IMR-90 (cell line): ENCODE measurements around the gene TBC1D22A. TPM values are rescaled to one million over a fixed set of nuclear protein-coding genes. Genes with fewer than 3 reads are reported as not detected.

Experiments used
- ATAC-seq: fragments of 200-7000 bp; cut with Tn5 transposase; 2 replicates; pipeline ENCODE4 v1.9.1; 2020; ENCODE audit warnings: low read depth, mild to moderate bottlenecking, moderate library complexity
- BruUV-seq: library from RNA; stranded (reverse); fragments of 400-500 nt; replicated peaks from 2 replicates; lab custom pipeline; 2021; lab: Mats Ljungman, UMichigan
- CTCF ChIA-PET: fragments of 300-600 bp; formaldehyde crosslinking; extraction: SDS; loops from one replicate; lab custom pipeline; 2021; ENCODE audit warnings: antibody characterized with exemption; lab: Yijun Ruan, JAX
- POLR2A ChIA-PET: fragments of 300-600 bp; sonication (Branson Sonifier 250); formaldehyde crosslinking; loops from one replicate; lab custom pipeline; 2022; ENCODE audit warnings: antibody characterized with exemption; ENCODE audit not compliant: unreplicated experiment; lab: Charles Lee
- DNase-seq: peaks from one replicate; pipeline ENCODE4 v3.0.0; 2013
- H2AFZ ChIP-seq: replicated peaks from 2 replicates; pipeline ENCODE3; 2013; ENCODE audit warnings: low read length, mild to moderate bottlenecking; ENCODE audit not compliant: poor library complexity
- H2AK5ac ChIP-seq: 2 replicates; pipeline ENCODE4 v1.6.1; 2013; ENCODE audit warnings: low read depth, low read length, inconsistent platforms
- H2AK9ac ChIP-seq: replicated peaks from 2 replicates; pipeline ENCODE3; 2013; ENCODE audit warnings: mild to moderate bottlenecking, low read depth, low read length, moderate library complexity; ENCODE audit not compliant: poor library complexity
- H2BK120ac ChIP-seq: 2 replicates; pipeline ENCODE4 v1.6.1; 2013; ENCODE audit warnings: low read depth, low read length, inconsistent platforms
- H2BK15ac ChIP-seq: 3 replicates; pipeline ENCODE4 v1.6.1; 2013; ENCODE audit warnings: low read depth, low read length, inconsistent platforms
- H2BK20ac ChIP-seq: 2 replicates; pipeline ENCODE4 v1.6.1; 2013; ENCODE audit warnings: low read depth, mild to moderate bottlenecking, inconsistent platforms, low read length, moderate library complexity
- H2BK5ac ChIP-seq: 2 replicates; pipeline ENCODE4 v1.6.1; 2013; ENCODE audit warnings: mild to moderate bottlenecking, low read depth, low read length, inconsistent platforms; ENCODE audit not compliant: poor library complexity, severe bottlenecking
- H3K14ac ChIP-seq: replicated peaks from 2 replicates; pipeline ENCODE4 v1.6.1; 2013; ENCODE audit warnings: low read depth, low read length, inconsistent platforms
- H3K18ac ChIP-seq: 2 replicates; pipeline ENCODE4 v1.6.1; 2013; ENCODE audit warnings: low read depth, low read length, control low read depth
- H3K23ac ChIP-seq: 2 replicates; pipeline ENCODE4 v1.6.1; 2013; ENCODE audit warnings: low read depth, low read length, inconsistent platforms
- H3K27ac ChIP-seq: 2 replicates; pipeline ENCODE4 v1.5.1; 2013; ENCODE audit warnings: mild to moderate bottlenecking, control low read depth, low read length; ENCODE audit not compliant: insufficient read depth
- H3K27me3 ChIP-seq: 2 replicates; pipeline ENCODE4 v1.6.1; 2013; ENCODE audit warnings: low read length; ENCODE audit not compliant: control insufficient read depth, insufficient read depth
- H3K36me3 ChIP-seq: 2 replicates; pipeline ENCODE4 v1.6.1; 2013; ENCODE audit warnings: low read length, mixed read lengths; ENCODE audit not compliant: control insufficient read depth, insufficient read depth
- H3K4ac ChIP-seq: 2 replicates; pipeline ENCODE4 v1.6.1; 2013; ENCODE audit warnings: low read depth, low read length, inconsistent platforms
- H3K4me1 ChIP-seq: 2 replicates; pipeline ENCODE4 v1.6.1; 2013; ENCODE audit warnings: low read length, mixed read lengths; ENCODE audit not compliant: control insufficient read depth, insufficient read depth
- H3K4me2 ChIP-seq: 2 replicates; pipeline ENCODE4 v1.6.1; 2013; ENCODE audit warnings: low read depth, mild to moderate bottlenecking, control low read depth, low read length, moderate library complexity
- H3K4me3 ChIP-seq: 2 replicates; pipeline ENCODE4 v1.5.1; 2013; ENCODE audit warnings: low read depth, mild to moderate bottlenecking, control low read depth, low read length, moderate library complexity; ENCODE audit not compliant: insufficient read depth
- H3K56ac ChIP-seq: 2 replicates; pipeline ENCODE4 v1.6.1; 2013; ENCODE audit warnings: low read length, inconsistent platforms; ENCODE audit not compliant: insufficient read depth; ENCODE audit errors: extremely low read depth
- H3K79me1 ChIP-seq, 2 experiments: 2 replicates each; pipeline ENCODE4 v1.6.1; 2013; ENCODE audit warnings: low read length in 2 of 2, inconsistent platforms in 1 of 2, low read depth in 1 of 2
- H3K9ac ChIP-seq: 2 replicates; pipeline ENCODE4 v1.6.1; 2013; ENCODE audit warnings: low read depth, low read length, control low read depth
- H3K9me1 ChIP-seq: 2 replicates; pipeline ENCODE4 v1.6.1; 2013; ENCODE audit warnings: low read length, inconsistent platforms; ENCODE audit not compliant: insufficient read depth
- H3K9me3 ChIP-seq: 2 replicates; pipeline ENCODE4 v1.6.1; 2013; ENCODE audit warnings: low read length; ENCODE audit not compliant: control insufficient read depth, insufficient read depth
- H4K20me1 ChIP-seq: 2 replicates; pipeline ENCODE4 v1.6.1; 2013; ENCODE audit warnings: low read length, inconsistent platforms; ENCODE audit not compliant: insufficient read depth
- H4K5ac ChIP-seq: 2 replicates; pipeline ENCODE4 v1.6.1; 2013; ENCODE audit warnings: mild to moderate bottlenecking, low read depth, low read length, control low read depth
- H4K8ac ChIP-seq, 2 experiments: 2 replicates each; pipeline ENCODE4 v1.6.1; 2013; ENCODE audit warnings: low read depth in 2 of 2, low read length in 2 of 2, control low read depth in 1 of 2, inconsistent platforms in 1 of 2
- H4K91ac ChIP-seq: 2 replicates; pipeline ENCODE4 v1.6.1; 2013; ENCODE audit warnings: low read depth, low read length, inconsistent platforms; ENCODE audit not compliant: insufficient read depth
- BHLHE40 ChIP-seq: fragments of 150-350 bp; IDR thresholded peaks from 2 replicates; pipeline ENCODE4 v1.6.1; 2016; ENCODE audit warnings: mild to moderate bottlenecking, low read depth, low read length
- WGBS, 2 experiments: methylation state at CpG; one replicate each; pipeline versions ENCODE4 v1.1.5 to v1.1.7; 2013; ENCODE audit warnings: missing lambda C conversion rate in 2 of 2; ENCODE audit not compliant: insufficient read length in 1 of 2; ENCODE audit errors: extremely low coverage in 2 of 2; 5-methylcytosine and 5-hydroxymethylcytosine counted together
- dilution Hi-C: fragments of 300-500 bp; cut with HindIII; formaldehyde crosslinking; loops from one replicate; pipeline ENCODE4 v1.14.3; 2018; ENCODE audit warnings: low sequenced_read_pairs; ENCODE audit not compliant: unreplicated experiment
- in situ Hi-C: fragments of 300-500 bp; cut with MboI; formaldehyde crosslinking; loops from 3 replicates; pipeline ENCODE4 v1.14.3; 2019; ENCODE audit warnings: low sequenced_read_pairs, inconsistent platforms, mixed read lengths
- intact Hi-C: fragments of 100-400 bp; cut with micrococcal nuclease; formaldehyde crosslinking; loops from 2 replicates; pipeline ENCODE4 v1.10.0; 2022
- polyA plus RNA-seq, 3 experiments: library from polyadenylated mRNA; depleted of rRNA; stranded (reverse); fragments of >200 nt; gene quantifications; 2 replicates each; pipeline ENCODE4 v1.2.3, GENCODE V29; 2012; ENCODE audit warnings: low replicate concordance in 1 of 3
- total RNA-seq: library from RNA; depleted of rRNA; stranded (reverse); fragments of >200 nt; gene quantifications from 2 replicates; pipeline ENCODE4 v1.2.3, GENCODE V29; 2012

The TBC1D22A gene
- total and polyA plus RNA-seq, 2 of the 4 experiments (the other 2 are of a cell fraction): 9.0 to 16.7 TPM

- Histone ChIP-seq H2BK120ac (no peak overlapping the region), H2BK20ac (no peak overlapping the region), H3K18ac (no peak overlapping the region), H3K23ac (no peak overlapping the region), H2AK9ac (no peak overlapping the region), H2AFZ (no peak overlapping the region), H3K9me3 (no peaks in the 10 kb centered on the region), H4K8ac (no peak overlapping the region), H2BK5ac (no peak overlapping the region), H3K4me2 (no peak overlapping the region), H3K36me3 (peaks cover 10% of the 10 kb centered on the region), H3K56ac (no peak overlapping the region), H3K9ac (no peak overlapping the region), H3K9me1 (peaks cover 8% of the 10 kb centered on the region; the same call in 1 of the 2 replicates), H3K4me1 (no peaks in the 10 kb centered on the region), H3K79me1 (0 out of 4 replicates have a peak, but pooled peaks cover 0 to 3% of the 10 kb centered on the region in 2 experiments), H3K27ac (no peak overlapping the region), H4K5ac (no peak overlapping the region), H4K20me1 (no peaks in the 10 kb centered on the region; the same call in 1 of the 2 replicates), H4K91ac (no peak overlapping the region), H2AK5ac (no peak overlapping the region), H2BK15ac (no peak overlapping the region), H3K4ac (no peak overlapping the region), H3K4me3 (no peak overlapping the region), H3K27me3 (no peaks in the 10 kb centered on the region), H3K14ac (no peak overlapping the region)
- POLR2A ChIA-PET: no interaction called here
- in situ Hi-C loops (no loop called here), intact Hi-C loops (no loop called here), dilution Hi-C loops (no loop called here)
- ATAC-seq (no peak), DNase-seq (no peak)
- no TSS peak for BruUV-seq
- 93% methylated on average over 7 of the region's 14 CpGs; no CpG with 5 or more reads in 1 of the 2 experiments for WGBS, 2 experiments
- CTCF ChIA-PET: no interaction called here
- no peak for TF ChIP-seq BHLHE40
Measured at GRCh38 chr22:47061226-47061625, 298.8 kb downstream of the TBC1D22A start.
